Measurements from ENCODE around the gene ANKRD44.

ANKRD44 gene

DNA sequence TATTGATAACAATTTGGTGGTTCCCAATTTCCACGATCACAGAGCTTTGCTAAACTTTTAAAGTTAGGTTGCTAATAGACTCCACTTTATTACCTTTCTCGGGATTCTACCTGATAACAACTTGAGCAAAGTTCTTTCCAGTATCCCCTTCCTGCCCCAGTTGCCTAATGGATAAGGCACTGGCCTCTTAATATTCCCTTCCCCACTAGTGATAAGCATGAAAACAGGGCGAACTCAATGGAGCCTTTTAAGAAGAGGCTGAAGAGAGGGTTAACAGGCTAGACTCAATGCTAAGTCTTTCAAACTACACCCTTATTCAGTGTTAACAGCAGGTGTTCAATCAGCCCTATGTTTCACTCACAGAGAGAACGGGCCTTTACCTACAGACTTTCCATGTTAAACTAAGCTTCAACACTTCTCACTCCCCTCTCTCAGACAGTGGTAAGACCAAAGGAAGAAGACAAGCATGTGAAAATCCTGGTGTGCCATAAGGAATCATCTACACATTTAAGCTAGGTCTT is 75.8 kb downstream of the ANKRD44 start:
- Histone ChIP-seq H3K27me3 (ENCODE audit: insufficient read depth, low read length) (no peaks in the 10 kb centered on the region), H3K23ac (ENCODE audit: low read length) (no peak overlapping the region), H3K79me1 (ENCODE audit: low read length) (no peaks in the 10 kb centered on the region), H3K79me2 (ENCODE audit: control insufficient read depth, insufficient read depth, low read length, poor library complexity) (no peaks in the 10 kb centered on the region), H2AFZ (ENCODE audit: insufficient read depth, low read length, poor library complexity) (no peak overlapping the region), H3K4me3 (ENCODE audit: low read depth, low read length) (no peak overlapping the region), H2BK12ac (ENCODE audit: low read length) (no peak overlapping the region), H3K4me1 (ENCODE audit: control insufficient read depth in 1 of 2, insufficient read depth in 2 of 2, low read length in 2 of 2) (no peaks in the 10 kb centered on the region), H3K14ac (ENCODE audit: low read length) (no peak overlapping the region), H2BK5ac (ENCODE audit: low read depth, low read length, poor library complexity) (no peak overlapping the region), H2BK120ac (ENCODE audit: insufficient read depth, low read length, poor library complexity) (no peak overlapping the region), H3K18ac (ENCODE audit: low read length) (no peak overlapping the region), H3K36me3 (ENCODE audit: control insufficient read depth in 1 of 2, insufficient read depth in 2 of 2, low read length in 2 of 2) (no peaks in the 10 kb centered on the region), H4K12ac (ENCODE audit: low read depth, low read length) (no peak overlapping the region), H3K9ac (ENCODE audit: low read length) (no peak overlapping the region), H3K27ac (ENCODE audit: low read depth, low read length) (no peak overlapping the region), H3K4ac (ENCODE audit: low read depth, low read length) (no peak overlapping the region), H2AK5ac (ENCODE audit: low read length) (no peak overlapping the region), H4K91ac (ENCODE audit: low read depth, low read length) (no peak overlapping the region), H3K4me2 (ENCODE audit: low read length) (no peak overlapping the region), H4K8ac (ENCODE audit: low read depth, low read length) (no peak overlapping the region), H3K9me3 (ENCODE audit: insufficient read depth, low read depth, low read length) (no peaks in the 10 kb centered on the region)
- no peak for DNase-seq
- no CpG with 5 or more reads among the region's 4 CpGs for WGBS (ENCODE audit: extremely low coverage, insufficient coverage, insufficient read length)

DNA sequence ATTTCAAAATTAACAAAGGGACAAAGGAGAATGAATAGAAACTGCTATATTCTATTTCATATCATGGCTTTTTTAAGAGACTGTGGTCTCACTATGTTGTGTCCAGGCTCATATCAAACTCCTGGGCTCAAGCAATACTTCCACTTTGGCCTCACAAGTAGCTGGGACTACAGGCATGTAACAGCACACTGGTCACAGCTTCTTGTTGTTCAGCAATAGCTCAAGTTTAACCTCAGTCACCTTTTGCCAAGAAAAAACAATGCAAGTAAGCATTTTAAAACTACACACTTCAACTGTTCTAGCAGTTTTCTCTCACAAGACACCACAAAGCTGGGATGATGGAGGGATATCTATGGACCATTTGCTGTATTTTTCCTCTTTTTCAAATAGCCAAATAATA is 77.1 kb downstream of the ANKRD44 start:
- Histone ChIP-seq H4K91ac (ENCODE audit: low read depth, low read length) (no peak overlapping the region), H3K4me2 (ENCODE audit: low read length) (no peak overlapping the region), H4K8ac (ENCODE audit: low read depth, low read length) (no peak overlapping the region), H2BK12ac (ENCODE audit: low read length) (no peak overlapping the region), H2AK5ac (ENCODE audit: low read length) (no peak overlapping the region), H3K9ac (ENCODE audit: low read length) (no peak overlapping the region), H3K4ac (ENCODE audit: low read depth, low read length) (no peak overlapping the region), H2BK120ac (ENCODE audit: insufficient read depth, low read length, poor library complexity) (no peak overlapping the region), H3K36me3 (ENCODE audit: control insufficient read depth in 1 of 2, insufficient read depth in 2 of 2, low read length in 2 of 2) (no peaks in the 10 kb centered on the region), H3K9me3 (ENCODE audit: insufficient read depth, low read depth, low read length) (no peaks in the 10 kb centered on the region), H2AFZ (ENCODE audit: insufficient read depth, low read length, poor library complexity) (no peak overlapping the region), H3K79me2 (ENCODE audit: control insufficient read depth, insufficient read depth, low read length, poor library complexity) (no peaks in the 10 kb centered on the region), H4K12ac (ENCODE audit: low read depth, low read length) (no peak overlapping the region), H3K79me1 (ENCODE audit: low read length) (no peaks in the 10 kb centered on the region), H3K18ac (ENCODE audit: low read length) (no peak overlapping the region), H3K4me1 (ENCODE audit: control insufficient read depth in 1 of 2, insufficient read depth in 2 of 2, low read length in 2 of 2) (no peaks in the 10 kb centered on the region), H3K27me3 (ENCODE audit: insufficient read depth, low read length) (no peaks in the 10 kb centered on the region), H3K27ac (ENCODE audit: low read depth, low read length) (no peak overlapping the region), H3K23ac (ENCODE audit: low read length) (no peak overlapping the region), H2BK5ac (ENCODE audit: low read depth, low read length, poor library complexity) (no peak overlapping the region), H3K14ac (ENCODE audit: low read length) (no peak overlapping the region), H3K4me3 (ENCODE audit: low read depth, low read length) (no peak overlapping the region)
- DNase-seq = no peak

DNA sequence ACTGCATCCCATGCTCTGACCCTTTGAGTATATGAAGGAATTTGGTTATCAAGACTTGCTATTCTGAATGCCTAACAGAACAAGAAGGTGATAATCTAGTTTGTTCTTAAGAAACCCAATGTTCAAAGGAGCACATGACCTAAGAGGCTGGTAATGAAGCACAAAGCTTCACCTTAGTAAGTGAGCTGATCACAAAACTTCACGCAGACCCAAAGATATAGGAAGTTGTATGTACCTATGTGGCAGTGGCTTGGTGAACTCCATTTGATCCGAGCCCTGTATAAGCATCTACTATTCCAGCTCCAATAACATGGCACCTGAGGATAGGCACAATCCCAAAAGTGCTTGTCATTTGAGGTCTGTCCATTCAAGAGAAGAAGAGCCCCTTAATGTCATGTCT is 78.6 kb downstream of the ANKRD44 start:
- Histone ChIP-seq H4K91ac (ENCODE audit: low read depth, low read length) (no peak overlapping the region), H2AK5ac (ENCODE audit: low read length) (no peak overlapping the region), H3K79me1 (ENCODE audit: low read length) (no peaks in the 10 kb centered on the region), H3K27me3 (ENCODE audit: insufficient read depth, low read length) (no peaks in the 10 kb centered on the region), H3K27ac (ENCODE audit: low read depth, low read length) (no peak overlapping the region), H2AFZ (ENCODE audit: insufficient read depth, low read length, poor library complexity) (no peak overlapping the region), H3K79me2 (ENCODE audit: control insufficient read depth, insufficient read depth, low read length, poor library complexity) (no peaks in the 10 kb centered on the region), H3K4me2 (ENCODE audit: low read length) (no peak overlapping the region), H4K12ac (ENCODE audit: low read depth, low read length) (no peak overlapping the region), H3K23ac (ENCODE audit: low read length) (no peak overlapping the region), H4K8ac (ENCODE audit: low read depth, low read length) (no peak overlapping the region), H3K36me3 (ENCODE audit: control insufficient read depth in 1 of 2, insufficient read depth in 2 of 2, low read length in 2 of 2) (no peaks in the 10 kb centered on the region), H2BK12ac (ENCODE audit: low read length) (no peak overlapping the region), H3K4me1 (ENCODE audit: control insufficient read depth in 1 of 2, insufficient read depth in 2 of 2, low read length in 2 of 2) (no peaks in the 10 kb centered on the region), H3K4ac (ENCODE audit: low read depth, low read length) (no peak overlapping the region), H3K9ac (ENCODE audit: low read length) (no peak overlapping the region), H3K14ac (ENCODE audit: low read length) (no peak overlapping the region), H2BK120ac (ENCODE audit: insufficient read depth, low read length, poor library complexity) (no peak overlapping the region), H3K4me3 (ENCODE audit: low read depth, low read length) (no peak overlapping the region), H3K18ac (ENCODE audit: low read length) (no peak overlapping the region), H2BK5ac (ENCODE audit: low read depth, low read length, poor library complexity) (no peak overlapping the region), H3K9me3 (ENCODE audit: insufficient read depth, low read depth, low read length) (no peaks in the 10 kb centered on the region)
- no CpG with 5 or more reads among the region's 2 CpGs for WGBS (ENCODE audit: extremely low coverage, insufficient coverage, insufficient read length)
- no peak for DNase-seq

DNA sequence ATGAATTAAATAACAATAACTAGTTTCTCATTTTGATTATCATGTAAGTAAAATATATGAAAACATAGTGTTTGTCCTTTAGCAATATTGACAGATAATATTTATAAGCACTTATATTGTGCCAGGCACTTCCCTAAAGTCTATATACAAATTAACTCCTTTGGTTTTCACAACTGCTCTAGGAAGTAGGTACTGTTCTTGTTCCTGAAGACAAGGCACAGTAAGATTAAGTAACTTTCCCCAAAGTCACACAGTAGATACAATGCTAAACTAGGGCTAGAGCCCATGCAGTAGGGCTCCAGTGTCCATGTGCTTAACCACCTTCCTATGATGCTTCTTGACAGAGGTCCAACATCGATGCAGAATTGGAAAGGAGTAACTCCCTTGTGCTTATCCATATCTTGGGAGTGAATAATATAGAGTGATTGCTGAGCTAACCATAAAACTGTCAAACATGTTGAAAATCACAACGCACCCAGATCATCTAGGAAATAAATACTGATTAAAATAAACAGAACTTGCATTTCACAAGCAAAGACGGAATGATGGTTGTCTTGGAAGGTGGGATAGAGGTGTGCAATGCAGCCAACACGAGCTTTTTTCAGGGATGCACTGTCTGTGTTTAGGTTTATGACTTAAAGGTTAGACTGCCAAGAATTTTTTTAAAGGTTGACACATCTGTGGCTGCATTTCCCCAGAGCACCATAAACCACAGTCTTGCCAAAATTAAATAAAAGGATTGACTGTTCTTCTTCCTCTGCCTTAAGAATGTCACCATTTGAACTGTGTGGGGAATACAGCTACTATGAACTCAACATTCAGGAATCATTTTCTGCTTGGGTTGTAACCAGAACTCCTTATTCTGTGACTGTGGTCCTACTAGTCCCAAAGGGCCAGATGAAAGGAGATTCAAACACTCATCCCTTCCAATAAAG is 80.8 kb downstream of the ANKRD44 start:
- Histone ChIP-seq H3K27me3 (ENCODE audit: insufficient read depth, low read length) (no peaks in the 10 kb centered on the region), H3K36me3 (ENCODE audit: control insufficient read depth in 1 of 2, insufficient read depth in 2 of 2, low read length in 2 of 2) (no peaks in the 10 kb centered on the region), H3K79me1 (ENCODE audit: low read length) (no peaks in the 10 kb centered on the region), H2BK12ac (ENCODE audit: low read length) (no peak overlapping the region), H3K14ac (ENCODE audit: low read length) (no peak overlapping the region), H4K12ac (ENCODE audit: low read depth, low read length) (no peak overlapping the region), H4K8ac (ENCODE audit: low read depth, low read length) (no peak overlapping the region), H3K4me3 (ENCODE audit: low read depth, low read length) (no peak overlapping the region), H3K23ac (ENCODE audit: low read length) (no peak overlapping the region), H3K4me1 (ENCODE audit: control insufficient read depth in 1 of 2, insufficient read depth in 2 of 2, low read length in 2 of 2) (no peaks in the 10 kb centered on the region), H3K27ac (ENCODE audit: low read depth, low read length) (no peak overlapping the region), H2BK5ac (ENCODE audit: low read depth, low read length, poor library complexity) (no peak overlapping the region), H2BK120ac (ENCODE audit: insufficient read depth, low read length, poor library complexity) (no peak overlapping the region), H3K9me3 (ENCODE audit: insufficient read depth, low read depth, low read length) (no peaks in the 10 kb centered on the region), H3K4ac (ENCODE audit: low read depth, low read length) (no peak overlapping the region), H3K79me2 (ENCODE audit: control insufficient read depth, insufficient read depth, low read length, poor library complexity) (no peaks in the 10 kb centered on the region), H3K18ac (ENCODE audit: low read length) (no peak overlapping the region), H4K91ac (ENCODE audit: low read depth, low read length) (no peak overlapping the region), H3K4me2 (ENCODE audit: low read length) (no peak overlapping the region), H2AK5ac (ENCODE audit: low read length) (no peak overlapping the region), H2AFZ (ENCODE audit: insufficient read depth, low read length, poor library complexity) (no peak overlapping the region), H3K9ac (ENCODE audit: low read length) (no peak overlapping the region)
- no peak for DNase-seq
- WGBS (ENCODE audit: extremely low coverage, insufficient coverage, insufficient read length) = no CpG with 5 or more reads among the region's 4 CpGs

Measured in trophoblast cell (in vitro differentiated cells and primary cell).